Aortic smooth muscle cell (primary cell): Measurements from ENCODE around the gene ATP13A3. TPM values are rescaled to one million over a fixed set of nuclear protein-coding genes. Genes with fewer than 3 reads are reported as not detected.

Source experiments
- total RNA-seq: library from RNA; depleted of rRNA; stranded (reverse); fragments of >200 nt; gene quantifications from 2 replicates; pipeline ENCODE4 v1.2.3, GENCODE V29; 2014

Gene ATP13A3
- 647 and 681 TPM in 2 replicates for total RNA-seq

GRCh38 chr3:194486540-194487288 lies at the start of gene ATP13A3:
Gene ATP13A3 (minus strand): TSS chr3:194487002. CDS start chr3:194462190, 24,812 bp downstream.

GRCh38 chr3:194399166-194399565 lies 87.6 kb downstream of the ATP13A3 start, which contains the start of gene GP5:
Gene GP5 (minus strand): TSS chr3:194399266. CDS start chr3:194398282, 984 bp downstream.

GRCh38 chr3:194369522-194370279 lies 117.1 kb downstream of the ATP13A3 start, which contains the start of gene LRRC15:
Gene LRRC15 (minus strand): TSS chr3:194369743. CDS start chr3:194361043, 8,700 bp downstream.

Other genes with a start within 250 kb of the ATP13A3 start
- not detected in 2 replicates for gene CPN2, start 135.7 kb downstream of the ATP13A3 start, total RNA-seq
- gene LRRC15, start 117.3 kb downstream of the ATP13A3 start, total RNA-seq = 0.40 and 2.5 TPM in 2 replicates
- 0.26 and 0.44 TPM in 2 replicates for gene GP5, start 87.7 kb downstream of the ATP13A3 start, total RNA-seq
- gene TMEM44, start 146.4 kb upstream of the ATP13A3 start, total RNA-seq = 21.3 and 21.9 TPM in 2 replicates
- gene LSG1, start 185.2 kb upstream of the ATP13A3 start, total RNA-seq = 34.1 and 34.6 TPM in 2 replicates
- 7.3 and 8.6 TPM in 2 replicates for gene FAM43A, start 198.9 kb upstream of the ATP13A3 start, total RNA-seq